Lower leg skin (tissue), 4 donors: Measurements from ENCODE around the gene FAM110A. TPM values are rescaled to one million over a fixed set of nuclear protein-coding genes. Genes with fewer than 3 reads are reported as not detected.
"Not testable (repeated sequence)": the region's sequence is repeated elsewhere in the genome, so short reads cannot be mapped to it uniquely, and the experiment has no call there.

Source experiments
- DNase-seq, 2 donors: peaks; one replicate each; pipeline ENCODE4 v3.0.0-alpha.2; 2019; ENCODE audit warnings: low spot score in 2 of 2
- H3K4me3 ChIP-seq: fragments of 200-600 bp; sonication (generic); 2 replicates; pipeline ENCODE4 v1.5.1; 2017; ENCODE audit warnings: mild to moderate bottlenecking, low read depth; ENCODE audit not compliant: poor library complexity, severe bottlenecking
- CTCF ChIP-seq, 3 donors: fragments of 450-650 bp; IDR thresholded peaks; one replicate each; pipeline ENCODE4 v1.5.1; 2016; ENCODE audit warnings: antibody characterized with exemption in 3 of 3, mild to moderate bottlenecking in 3 of 3, moderate library complexity in 2 of 3
- POLR2A ChIP-seq, 2 donors: fragments of 450-650 bp; IDR thresholded peaks; one replicate each; pipeline ENCODE4 v1.6.1; 2016 to 2017; ENCODE audit warnings: antibody characterized with exemption in 2 of 2, mild to moderate bottlenecking in 1 of 2, moderate library complexity in 1 of 2
- WGBS, 2 donors: methylation state at CpG; one replicate each; pipeline ENCODE4 v1.1.5; 2018; 5-methylcytosine and 5-hydroxymethylcytosine counted together
- intact Hi-C: fragments of 100-400 bp; cut with DNase I; formaldehyde crosslinking; loops from one replicate; pipeline ENCODE4 v1.15.0; 2023; ENCODE audit warnings: low total_unique reads
- total RNA-seq, 4 donors: library from RNA; depleted of rRNA; stranded (reverse); fragments of >200 nt; gene quantifications; one replicate each; pipeline ENCODE4 v1.1.0, GENCODE V29; 2016

Gene FAM110A
- total RNA-seq, 4 donors from 2014 or later, result 66.3 to 107 (median 82.5) TPM

GRCh38 chr20:846894-847278 lies 13.4 kb downstream of the FAM110A start:
- intact Hi-C loops, result no loop called here
- H3K4me3 ChIP-seq, result no peak overlapping the region
- WGBS, 2 donors, result 73% methylated on average over 7 of the region's 7 CpGs
- TF ChIP-seq POLR2A (IDR thresholded peaks at IDR 0.05) (no peak), CTCF (IDR thresholded peaks at IDR 0.05) (no peak)
- DNase-seq, result no peak

GRCh38 chr20:848193-848592 lies 14.7 kb downstream of the FAM110A start:
- TF ChIP-seq POLR2A (IDR thresholded peaks at IDR 0.05), result no peak
- no peak for TF ChIP-seq CTCF (IDR thresholded peaks at IDR 0.05)
- 78 to 96% methylated on average over 4 to 5 of the region's 5 CpGs for WGBS, 2 donors
- H3K4me3 ChIP-seq, result no peak overlapping the region
- no peak for DNase-seq
- intact Hi-C loops, result no loop called here

- H3K4me3 ChIP-seq, DNase-seq, intact Hi-C loops: not testable (repeated sequence)
- 90 to 95% methylated on average over 8 of the region's 8 CpGs for WGBS, 2 donors
These were observed 15.2 kb downstream of the FAM110A start for GRCh38 chr20:848731-849130.

- TF ChIP-seq POLR2A (IDR thresholded peaks at IDR 0.05), result no peak
- no peak for TF ChIP-seq CTCF (IDR thresholded peaks at IDR 0.05)
- intact Hi-C loops, result no loop called here
- DNase-seq, result no peak
- WGBS, 2 donors, result 86% methylated on average over 4 of the region's 4 CpGs
- H3K4me3 ChIP-seq, result no peak overlapping the region
These were observed 20.0 kb downstream of the FAM110A start for GRCh38 chr20:853406-853996.

- no peak overlapping the region for H3K4me3 ChIP-seq
- TF ChIP-seq POLR2A (IDR thresholded peaks at IDR 0.05), result no peak
- no peak for TF ChIP-seq CTCF (IDR thresholded peaks at IDR 0.05)
- intact Hi-C loops, result no loop called here
- DNase-seq, result no peak
- WGBS, 2 donors, result 55 to 63% methylated on average over 6 of the region's 6 CpGs
These were observed 21.1 kb downstream of the FAM110A start for GRCh38 chr20:854601-855000.

GRCh38 chr20:855466-856360 lies 22.2 kb downstream of the FAM110A start:
- 44 to 48% methylated on average over 11 of the region's 11 CpGs for WGBS, 2 donors
- TF ChIP-seq CTCF (IDR thresholded peaks at IDR 0.05), result no peak
- TF ChIP-seq POLR2A (IDR thresholded peaks at IDR 0.05), result no peak
- no peak for DNase-seq
- H3K4me3 ChIP-seq, result no peak overlapping the region
- intact Hi-C loops, result no loop called here
